ENCODE results near the gene EHMT2. TPM values are rescaled to one million over a fixed set of nuclear protein-coding genes. Genes with fewer than 3 reads are reported as not detected.

The EHMT2 gene
- total and polyA plus RNA-seq, 4 donors: 7.9 to 21.4 (median 10.6) TPM

- WGBS: 87% methylated on average over 3 of the region's 3 CpGs
- H3K4me1 ChIP-seq (ENCODE audit: control insufficient read depth in 4 of 4, insufficient read depth in 4 of 4, low read length in 3 of 4): no peaks in the 10 kb centered on the region
- no peak overlapping the region for H3K4me3 ChIP-seq (ENCODE audit: low read depth in 1 of 3, low read length in 3 of 3)
- no peak for DNase-seq (ENCODE audit: low spot score)
- no peak overlapping the region for H3K9ac ChIP-seq (ENCODE audit: low read depth in 1 of 2, low read length in 2 of 2)
- H3K27me3 ChIP-seq (ENCODE audit: control insufficient read depth in 4 of 4, insufficient read depth in 4 of 4, low read length in 3 of 4): no peaks in the 10 kb centered on the region
- H3K36me3 ChIP-seq (ENCODE audit: control insufficient read depth in 4 of 4, insufficient read depth in 3 of 4, low read depth in 1 of 4, low read length in 3 of 4): peaks cover 7 to 31% (median 13%) of the 10 kb centered on the region in 4 donors
- H3K9me3 ChIP-seq (ENCODE audit: control insufficient read depth in 4 of 4, low read length in 3 of 4): no peaks in the 10 kb centered on the region
- no peak for TF ChIP-seq REST (IDR thresholded peaks at IDR 0.05)
- TF ChIP-seq JUND (IDR thresholded peaks at IDR 0.05): no peak
- TF ChIP-seq RXRA (IDR thresholded peaks at IDR 0.05): no peak
- TF ChIP-seq HNF4G (IDR thresholded peaks at IDR 0.05): no peak
- TF ChIP-seq CTCF (IDR thresholded peaks at IDR 0.05; ENCODE audit: low read depth, low read length, missing input control): no peak
- TF ChIP-seq RAD21 (IDR thresholded peaks at IDR 0.05): no peak
- TF ChIP-seq ATF3 (IDR thresholded peaks at IDR 0.05): no peak
- no peak for TF ChIP-seq FOXA2 (IDR thresholded peaks at IDR 0.05)
- no peak for TF ChIP-seq SP1 (IDR thresholded peaks at IDR 0.05)
- no peak for TF ChIP-seq MAX (IDR thresholded peaks at IDR 0.05)
- no peak for TF ChIP-seq YY1 (IDR thresholded peaks at IDR 0.05)
- no peak for TF ChIP-seq GABPA (IDR thresholded peaks at IDR 0.05 in 1 of 2, conservative IDR thresholded peaks at IDR 0.05 in 1 of 2)
- TF ChIP-seq EGR1 (IDR thresholded peaks at IDR 0.05; ENCODE audit: low read depth in 2 of 2): no peak
- TF ChIP-seq TAF1 (conservative IDR thresholded peaks at IDR 0.05): no peak
- TF ChIP-seq FOXA1 (IDR thresholded peaks at IDR 0.05): no peak
- TF ChIP-seq NR2F2 (IDR thresholded peaks at IDR 0.05): no peak
- TF ChIP-seq HNF4A (conservative IDR thresholded peaks at IDR 0.05): no peak
- no peak for TF ChIP-seq ZBTB33 (IDR thresholded peaks at IDR 0.05)
- H3K27ac ChIP-seq (ENCODE audit: low read depth in 1 of 2, low read length in 2 of 2): no peak overlapping the region
Observed at GRCh38 chr6:31878222-31878621, 19.3 kb downstream of the EHMT2 start.

Data from liver (tissue), 9 donors.